Measurements from ENCODE around the gene ARL2BP. TPM values are rescaled to one million over a fixed set of nuclear protein-coding genes. Genes with fewer than 3 reads are reported as not detected.
A peak's percentile ranks its signal among the peaks of the same experiment; 100 is the strongest.

Gene ARL2BP
- total and polyA plus RNA-seq, 2 donors (not counting 1 experiment from before 2014, with no cell fraction given), result 32.5 to 38.8 TPM

DNA sequence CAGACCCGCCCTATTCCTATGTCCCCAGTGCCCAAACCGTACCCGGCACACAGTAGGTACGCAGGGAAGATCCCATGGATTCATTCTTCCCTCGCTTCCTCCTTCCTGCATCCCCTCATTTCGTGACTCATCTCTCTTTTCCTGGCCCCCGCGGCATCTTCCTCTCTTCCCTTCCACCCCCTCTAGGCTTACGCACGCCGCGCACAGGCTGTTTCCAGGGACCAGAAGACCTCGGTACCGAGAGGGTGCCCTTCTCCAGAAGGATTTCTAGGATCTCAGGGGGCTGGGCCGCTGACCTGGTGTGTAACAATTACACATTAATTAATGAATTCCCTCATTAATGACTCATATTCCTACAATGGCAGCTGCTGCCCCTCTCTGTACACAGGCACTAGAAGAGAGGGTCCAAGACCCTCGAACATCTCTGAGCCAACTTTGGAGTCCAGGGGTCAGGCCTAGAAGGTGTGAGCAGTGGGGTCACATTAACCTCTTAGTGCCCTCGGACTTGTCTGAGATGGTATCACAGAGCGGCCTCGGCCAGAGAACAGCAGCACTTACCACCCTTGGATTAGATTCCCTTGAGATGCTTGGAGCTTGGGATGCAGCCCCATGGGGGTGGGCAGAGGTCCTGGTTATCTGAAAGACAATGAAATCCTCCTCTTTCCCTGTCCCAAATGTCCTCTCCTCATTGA, 56.2 kb downstream of the ARL2BP start:
- Histone ChIP-seq H3K9me3 (ENCODE audit: control extremely low read depth in 1 of 3, control insufficient read depth in 2 of 3, insufficient read depth in 1 of 3, low read length in 2 of 3) (no peaks in the 10 kb centered on the region), H2AFZ (ENCODE audit: insufficient read depth, low read depth, low read length, poor library complexity, severe bottlenecking) (peak overlapping the region; percentile 52), H3K27ac (ENCODE audit: low read length in 2 of 2) (no peak overlapping the region), H3K4me3 (ENCODE audit: control extremely low read depth in 1 of 5, extremely low read depth in 1 of 5, insufficient read depth in 1 of 5, low read depth in 2 of 5, low read length in 4 of 5) (peak overlapping the region in 1 of 5 experiments; percentile 13), H4K20me1 (ENCODE audit: control insufficient read depth, insufficient read depth, low read length, poor library complexity, severe bottlenecking) (no peaks in the 10 kb centered on the region), H3K9ac (ENCODE audit: low read length) (no peak overlapping the region), H3K4me1 (ENCODE audit: control insufficient read depth in 2 of 2, insufficient read depth in 2 of 2, low read length in 2 of 2) (peaks cover 14 to 31% of the 10 kb centered on the region in 2 donors), H3K4me2 (replicated peaks; ENCODE audit: low read depth, low read length, poor library complexity, severe bottlenecking) (peak overlapping the region; percentile 63), H3K27me3 (replicated peaks in 1 of 4; ENCODE audit: control extremely low read depth in 1 of 4, control insufficient read depth in 3 of 4, insufficient read depth in 4 of 4, low read length in 3 of 4) (peaks cover 0 to 2% (median 0%) of the 10 kb centered on the region in 4 experiments), H3K79me2 (ENCODE audit: control insufficient read depth, insufficient read depth, low read length) (no peaks in the 10 kb centered on the region), H3K36me3 (replicated peaks in 1 of 2; ENCODE audit: control extremely low read depth in 1 of 2, control insufficient read depth in 1 of 2, extremely low read depth in 1 of 2, insufficient read depth in 2 of 2, low read length in 1 of 2) (no peaks in the 10 kb centered on the region)
- Mint-ChIP-seq H3K9me3 (ENCODE audit: insufficient read depth) (no peaks in the 10 kb centered on the region), H3K4me3 (no peak overlapping the region), H3K4me1 (peaks cover 19% of the 10 kb centered on the region), H3K27me3 (no peaks in the 10 kb centered on the region), H3K27ac (peak overlapping the region; percentile 32)
- intact Hi-C loops (cut with micrococcal nuclease), result loop anchor here (5.0 kb wide), 2 partner anchors 219 to 231 kb away; no protein-coding TSS in a partner anchor
- 32% methylated on average over 6 of the region's 19 CpGs for WGBS (ENCODE audit: insufficient coverage)
- TF ChIP-seq EZH2 (IDR thresholded peaks at IDR 0.05; ENCODE audit: borderline replicate concordance, insufficient read depth, low read depth, low read length, poor library complexity, severe bottlenecking), result no peak
- POLR2A ChIA-PET, result interaction anchor here (0.8 to 1.7 kb wide), 6 partner anchors 48 to 222 kb away, joined by 4 to 14 read pairs (median 5); no protein-coding TSS in a partner anchor
- CTCF ChIA-PET, result interaction anchor here (1.0 to 18.1 kb wide), 14 partner anchors 21 to 348 kb away, joined by 3 to 364 read pairs (median 5); partner anchors contain the start of genes CIAPIN1, COQ9 and POLR2C
- no peak for ATAC-seq (ENCODE audit: low read depth)
- DNase-seq, result no peak

Other genes with a start within 250 kb of the ARL2BP start
- gene CPNE2, start 152.7 kb upstream of the ARL2BP start, total RNA-seq, result 2.9 and 3.9 TPM in 2 replicates
- gene CPNE2, start 152.7 kb upstream of the ARL2BP start, polyA plus RNA-seq, result 1.5 and 1.7 TPM in 2 replicates
- gene PSME3IP1, start 59.2 kb upstream of the ARL2BP start, total RNA-seq, result 156 and 166 TPM in 2 replicates
- gene PSME3IP1, start 59.2 kb upstream of the ARL2BP start, polyA plus RNA-seq, result 114 and 125 TPM in 2 replicates
- 37.7 and 38.4 TPM in 2 replicates for gene RSPRY1, start 58.9 kb upstream of the ARL2BP start, total RNA-seq
- 9.6 and 17.0 TPM in 2 replicates for gene RSPRY1, start 58.9 kb upstream of the ARL2BP start, polyA plus RNA-seq
- gene PLLP, start 39.4 kb downstream of the ARL2BP start, total RNA-seq, result not detected in 2 replicates
- 0.06 and 0.15 TPM in 2 replicates for gene PLLP, start 39.4 kb downstream of the ARL2BP start, polyA plus RNA-seq
- 85.8 and 91.5 TPM in 2 replicates for gene CCL22, start 113.5 kb downstream of the ARL2BP start, total RNA-seq
- gene CCL22, start 113.5 kb downstream of the ARL2BP start, polyA plus RNA-seq, result 0.04 and 0.10 TPM in 2 replicates
- gene CX3CL1, start 127.2 kb downstream of the ARL2BP start, total RNA-seq, result not detected in 2 replicates
- not detected in 2 replicates for gene CX3CL1, start 127.2 kb downstream of the ARL2BP start, polyA plus RNA-seq
- not detected in 2 replicates for gene CCL17, start 159.5 kb downstream of the ARL2BP start, total RNA-seq
- gene CCL17, start 159.5 kb downstream of the ARL2BP start, polyA plus RNA-seq, result not detected in 2 replicates
- 38.1 and 45.7 TPM in 2 replicates for gene CIAPIN1, start 202.1 kb downstream of the ARL2BP start, total RNA-seq
- gene CIAPIN1, start 202.1 kb downstream of the ARL2BP start, polyA plus RNA-seq, result 20.6 and 22.0 TPM in 2 replicates
- 41.5 and 44.6 TPM in 2 replicates for gene COQ9, start 202.2 kb downstream of the ARL2BP start, total RNA-seq
- 42.7 and 53.0 TPM in 2 replicates for gene COQ9, start 202.2 kb downstream of the ARL2BP start, polyA plus RNA-seq
- 57.8 and 61.6 TPM in 2 replicates for gene POLR2C, start 217.4 kb downstream of the ARL2BP start, total RNA-seq
- gene POLR2C, start 217.4 kb downstream of the ARL2BP start, polyA plus RNA-seq, result 56.6 and 70.1 TPM in 2 replicates
- gene DOK4, start 241.2 kb downstream of the ARL2BP start, total RNA-seq, result 0.73 and 1.6 TPM in 2 replicates
- gene DOK4, start 241.2 kb downstream of the ARL2BP start, polyA plus RNA-seq, result 0.49 and 2.5 TPM in 2 replicates

Data from B cell (primary cell).